CD4-positive, alpha-beta T cell (primary cell): ENCODE data around the gene RAB8B. TPM values are rescaled to one million over a fixed set of nuclear protein-coding genes. Genes with fewer than 3 reads are reported as not detected.
"Not testable (repeated sequence)": the region's sequence is repeated elsewhere in the genome, so short reads cannot be mapped to it uniquely, and the experiment has no call there.

ENCODE experiments used
- ATAC-seq: fragments of 200-7000 bp; cut with Tn5 transposase; one replicate; pipeline ENCODE4 v1.10.0; 2022; ENCODE audit warnings: mild to moderate bottlenecking; ENCODE audit not compliant: poor library complexity
- CTCF ChIA-PET: fragments of 350-600 bp; sonication (Branson Sonifier 250); formaldehyde crosslinking; loops from one replicate; lab custom pipeline; 2021; ENCODE audit warnings: antibody characterized with exemption, inconsistent platforms; lab: Charles Lee
- POLR2A ChIA-PET: fragments of 350-600 bp; sonication (Branson Sonifier 250); formaldehyde crosslinking; loops from one replicate; lab custom pipeline; 2021; ENCODE audit warnings: antibody characterized with exemption, inconsistent platforms; lab: Charles Lee
- DNase-seq, 14 experiments: peaks; one replicate each; pipeline ENCODE4 v3.0.0-alpha.2; 2013 to 2020; ENCODE audit warnings: mixed read lengths in 2 of 14
- H3K27ac ChIP-seq, 2 donors: one replicate each; pipeline versions ENCODE4 v1.5.1 to v1.7.0; 2013; ENCODE audit warnings: low read length in 2 of 2, low read depth in 1 of 2, mild to moderate bottlenecking in 1 of 2
- H3K27me3 ChIP-seq, 2 experiments: 1 replicate in 1 of 2; 2 replicates in 1 of 2; pipeline versions ENCODE4 v1.6.1 to v1.7.0; 2013; ENCODE audit warnings: low read length in 2 of 2, control low read depth in 1 of 2, mild to moderate bottlenecking in 1 of 2, moderate library complexity in 1 of 2; ENCODE audit not compliant: insufficient read depth in 2 of 2, control insufficient read depth in 1 of 2
- H3K36me3 ChIP-seq: one replicate; pipeline ENCODE4 v1.6.1; 2013; ENCODE audit warnings: low read length, control low read depth; ENCODE audit not compliant: insufficient read depth
- H3K4me1 ChIP-seq: one replicate; pipeline ENCODE4 v1.6.1; 2013; ENCODE audit warnings: low read length, control low read depth; ENCODE audit not compliant: insufficient read depth
- H3K4me3 ChIP-seq: one replicate; pipeline ENCODE4 v1.5.1; 2013; ENCODE audit warnings: mild to moderate bottlenecking, low read length, moderate library complexity
- H3K9me3 ChIP-seq, 2 experiments: 1 replicate in 1 of 2; 2 replicates in 1 of 2; pipeline versions ENCODE4 v1.6.1 to v1.7.0; 2013; ENCODE audit warnings: low read length in 2 of 2, mild to moderate bottlenecking in 2 of 2, control low read depth in 1 of 2, moderate library complexity in 1 of 2; ENCODE audit not compliant: control insufficient read depth in 1 of 2, insufficient read depth in 1 of 2
- H3K27ac Mint-ChIP-seq: one replicate; pipeline ENCODE4 v1.8.0; 2020; ENCODE audit warnings: mixed read lengths
- H3K27me3 Mint-ChIP-seq: one replicate; pipeline ENCODE4 v1.8.0; 2021; ENCODE audit warnings: mixed read lengths
- H3K36me3 Mint-ChIP-seq: one replicate; pipeline ENCODE4 v1.8.0; 2021; ENCODE audit warnings: low read depth, mixed read lengths
- H3K4me1 Mint-ChIP-seq: one replicate; pipeline ENCODE4 v1.8.0; 2021; ENCODE audit warnings: low read depth, mixed read lengths
- H3K4me3 Mint-ChIP-seq: one replicate; pipeline ENCODE4 v1.8.0; 2020; ENCODE audit warnings: mild to moderate bottlenecking, mixed read lengths
- H3K9me3 Mint-ChIP-seq: one replicate; pipeline ENCODE4 v1.8.0; 2020; ENCODE audit warnings: mixed read lengths
- intact Hi-C, 2 experiments: fragments of 100-400 bp; cut with DNase I in 1 of 2; cut with micrococcal nuclease in 1 of 2; formaldehyde crosslinking; loops; one replicate each; pipeline versions ENCODE4 v1.15.1 to v1.9.0; 2023 to 2025; cut with DNase I, micrococcal nuclease
- total RNA-seq, 174 experiments: library from RNA in 2 of 174; stranded (reverse) in 2 of 174; gene quantifications; one replicate each; pipeline ENCODE4 v1.2.3 and lab custom pipeline; 2021 to 2026
- TF ChIP-seq, protein P1 (sequence below): fragments of 200-600 bp; IDR thresholded peaks from one replicate; pipeline ENCODE4 v1.8.0; 2022; ENCODE audit warnings: antibody characterized with exemption, mild to moderate bottlenecking

RAB8B gene
- total RNA-seq, 2 experiments from 2014 or later: 74.5 to 75.2 TPM

DNA sequence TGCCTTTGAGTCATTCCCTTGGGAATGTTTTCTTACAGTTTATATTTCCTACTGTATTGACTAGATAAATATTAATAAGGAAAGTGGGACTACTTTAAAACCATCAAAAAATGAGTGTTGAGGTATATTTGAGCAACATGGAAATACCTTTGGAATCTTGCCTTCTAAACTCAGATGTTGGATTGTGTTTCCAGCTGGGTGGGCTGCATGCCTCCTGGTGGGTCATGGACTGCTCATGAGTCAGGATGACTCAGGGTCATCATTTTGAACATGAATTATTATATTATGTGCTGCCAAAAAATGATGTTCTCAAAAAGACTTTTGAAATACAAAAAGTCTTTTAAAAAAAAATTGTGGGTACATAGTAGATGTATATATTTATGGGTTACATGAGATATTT is 46.9 kb downstream of the RAB8B start:
- no peak for ATAC-seq
- Mint-ChIP-seq H3K4me3 (no peak overlapping the region), H3K27me3 (no peaks in the 10 kb centered on the region), H3K36me3 (peaks cover 25% of the 10 kb centered on the region), H3K4me1 (peaks cover 83% of the 10 kb centered on the region), H3K9me3 (no peaks in the 10 kb centered on the region), H3K27ac (peak overlapping the region; percentile 36)
- peaks cover 33% of the 10 kb centered on the region for H3K4me1 ChIP-seq
- H3K27me3 ChIP-seq: no peaks in the 10 kb centered on the region
- intact Hi-C loops: no loop called here
- POLR2A ChIA-PET: interaction anchor here (0.5 to 2.6 kb wide), 3 partner anchors 12 to 188 kb away, joined by 3 to 6 read pairs (median 4); no protein-coding TSS in a partner anchor
- TF ChIP-seq, protein P1, sequence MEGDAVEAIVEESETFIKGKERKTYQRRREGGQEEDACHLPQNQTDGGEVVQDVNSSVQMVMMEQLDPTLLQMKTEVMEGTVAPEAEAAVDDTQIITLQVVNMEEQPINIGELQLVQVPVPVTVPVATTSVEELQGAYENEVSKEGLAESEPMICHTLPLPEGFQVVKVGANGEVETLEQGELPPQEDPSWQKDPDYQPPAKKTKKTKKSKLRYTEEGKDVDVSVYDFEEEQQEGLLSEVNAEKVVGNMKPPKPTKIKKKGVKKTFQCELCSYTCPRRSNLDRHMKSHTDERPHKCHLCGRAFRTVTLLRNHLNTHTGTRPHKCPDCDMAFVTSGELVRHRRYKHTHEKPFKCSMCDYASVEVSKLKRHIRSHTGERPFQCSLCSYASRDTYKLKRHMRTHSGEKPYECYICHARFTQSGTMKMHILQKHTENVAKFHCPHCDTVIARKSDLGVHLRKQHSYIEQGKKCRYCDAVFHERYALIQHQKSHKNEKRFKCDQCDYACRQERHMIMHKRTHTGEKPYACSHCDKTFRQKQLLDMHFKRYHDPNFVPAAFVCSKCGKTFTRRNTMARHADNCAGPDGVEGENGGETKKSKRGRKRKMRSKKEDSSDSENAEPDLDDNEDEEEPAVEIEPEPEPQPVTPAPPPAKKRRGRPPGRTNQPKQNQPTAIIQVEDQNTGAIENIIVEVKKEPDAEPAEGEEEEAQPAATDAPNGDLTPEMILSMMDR: no peak
- no peak overlapping the region for H3K4me3 ChIP-seq
- H3K27ac ChIP-seq: no peak overlapping the region
- no peak for DNase-seq
- CTCF ChIA-PET: interaction anchor here (1.0 kb wide), 1 partner anchor 14 kb away, joined by 3 read pairs; no protein-coding TSS in a partner anchor
- peaks cover 6% of the 10 kb centered on the region for H3K36me3 ChIP-seq
- no peaks in the 10 kb centered on the region for H3K9me3 ChIP-seq

DNA sequence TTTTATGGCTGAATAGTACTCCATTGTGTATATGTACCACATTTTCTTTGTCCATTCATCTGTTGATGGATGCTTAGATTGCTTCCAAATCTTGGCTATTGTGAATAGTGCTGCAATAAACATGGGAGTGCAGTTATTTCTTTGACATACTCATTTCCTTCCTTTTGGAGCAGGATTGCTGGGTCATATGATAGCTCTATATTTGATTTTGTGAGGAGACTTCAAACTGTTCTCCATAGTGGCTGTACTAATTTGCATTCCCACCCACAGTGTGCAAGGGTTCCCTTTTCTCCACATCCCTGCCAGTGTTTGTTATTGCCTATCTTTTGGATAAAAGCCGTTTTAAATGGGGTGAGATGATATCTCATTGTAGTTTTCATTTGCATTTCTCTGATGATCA is 47.7 kb downstream of the RAB8B start:
- peaks cover 33% of the 10 kb centered on the region for H3K4me1 ChIP-seq
- H3K27ac ChIP-seq, H3K27me3 Mint-ChIP-seq, H3K36me3 ChIP-seq, intact Hi-C loops, H3K9me3 Mint-ChIP-seq, H3K27me3 ChIP-seq, H3K4me3 Mint-ChIP-seq, ATAC-seq, H3K9me3 ChIP-seq, DNase-seq, H3K4me3 ChIP-seq: not testable (repeated sequence)
- ChIA-PET CTCF (interaction anchor here (1.0 to 1.9 kb wide), 3 partner anchors 15 to 80 kb away, joined by 3 to 4 read pairs (median 3); partner anchors contain the start of gene RPS27L), POLR2A (interaction anchor here (1.6 to 3.0 kb wide), 3 partner anchors 11 to 189 kb away, joined by 4 to 23 read pairs (median 6); no protein-coding TSS in a partner anchor)
- Mint-ChIP-seq H3K27ac (peak overlapping the region; percentile 33), H3K4me1 (peaks cover 83% of the 10 kb centered on the region), H3K36me3 (peaks cover 32% of the 10 kb centered on the region)

DNA sequence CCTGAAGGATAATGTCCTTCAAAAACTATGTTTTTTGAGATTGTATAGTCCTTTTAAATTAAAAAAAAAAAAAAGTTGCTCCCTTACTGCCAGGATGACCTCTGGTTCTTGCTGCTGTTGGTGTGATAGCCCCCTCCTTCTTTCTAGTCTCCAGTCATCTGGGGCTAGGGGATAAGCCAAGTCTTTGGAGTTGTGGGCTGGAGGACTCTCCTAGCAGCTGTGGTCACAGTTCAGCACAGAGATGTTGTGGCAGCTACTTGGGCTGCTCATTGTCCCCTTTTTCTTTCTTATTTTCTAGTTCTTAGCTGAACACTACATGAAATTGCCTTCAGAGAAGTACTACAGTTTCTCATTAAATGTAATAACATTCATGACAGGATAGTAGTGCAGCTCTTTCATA is 48.8 kb downstream of the RAB8B start:
- H3K4me1 ChIP-seq: peaks cover 32% of the 10 kb centered on the region
- POLR2A ChIA-PET: interaction anchor here (2.6 to 3.0 kb wide), 2 partner anchors 10 to 46 kb away, joined by 6 to 23 read pairs; no protein-coding TSS in a partner anchor
- H3K4me3 Mint-ChIP-seq: no peak overlapping the region

More for the DNA sequence above, 48.8 kb downstream of the RAB8B start:
- ATAC-seq (no peak), DNase-seq (no peak)
- H3K4me3 ChIP-seq: no peak overlapping the region
- intact Hi-C loops: no loop called here
- peak overlapping the region; percentile 21 for H3K27ac Mint-ChIP-seq
- H3K36me3 Mint-ChIP-seq: peaks cover 41% of the 10 kb centered on the region
- no peaks in the 10 kb centered on the region for H3K9me3 Mint-ChIP-seq
- H3K4me1 Mint-ChIP-seq: peaks cover 85% of the 10 kb centered on the region
- H3K27me3 Mint-ChIP-seq: no peaks in the 10 kb centered on the region
- no peak overlapping the region for H3K27ac ChIP-seq
- H3K36me3 ChIP-seq: peaks cover 6% of the 10 kb centered on the region
- CTCF ChIA-PET: interaction anchor here (1.4 to 1.9 kb wide), 2 partner anchors 72 to 81 kb away, joined by 3 to 4 read pairs; partner anchors contain the start of gene RPS27L
- no peaks in the 10 kb centered on the region for H3K9me3 ChIP-seq
- TF ChIP-seq, protein P1: no peak
- H3K27me3 ChIP-seq: no peaks in the 10 kb centered on the region
